Articular chondrocyte of knee joint (primary cell): ENCODE results near the gene HIC2. TPM values are rescaled to one million over a fixed set of nuclear protein-coding genes. Genes with fewer than 3 reads are reported as not detected.

Experiments used
- small RNA-seq: library from RNA; depleted of rRNA; stranded (forward); fragments of <200 nt; gene quantifications from one replicate; pipeline ENCODE3, GENCODE V24; 2012
- total RNA-seq: library from RNA; depleted of rRNA; stranded (reverse); fragments of >200 nt; gene quantifications from 2 replicates; pipeline ENCODE4 v1.2.3, GENCODE V29; 2012

HIC2 gene, protein sequence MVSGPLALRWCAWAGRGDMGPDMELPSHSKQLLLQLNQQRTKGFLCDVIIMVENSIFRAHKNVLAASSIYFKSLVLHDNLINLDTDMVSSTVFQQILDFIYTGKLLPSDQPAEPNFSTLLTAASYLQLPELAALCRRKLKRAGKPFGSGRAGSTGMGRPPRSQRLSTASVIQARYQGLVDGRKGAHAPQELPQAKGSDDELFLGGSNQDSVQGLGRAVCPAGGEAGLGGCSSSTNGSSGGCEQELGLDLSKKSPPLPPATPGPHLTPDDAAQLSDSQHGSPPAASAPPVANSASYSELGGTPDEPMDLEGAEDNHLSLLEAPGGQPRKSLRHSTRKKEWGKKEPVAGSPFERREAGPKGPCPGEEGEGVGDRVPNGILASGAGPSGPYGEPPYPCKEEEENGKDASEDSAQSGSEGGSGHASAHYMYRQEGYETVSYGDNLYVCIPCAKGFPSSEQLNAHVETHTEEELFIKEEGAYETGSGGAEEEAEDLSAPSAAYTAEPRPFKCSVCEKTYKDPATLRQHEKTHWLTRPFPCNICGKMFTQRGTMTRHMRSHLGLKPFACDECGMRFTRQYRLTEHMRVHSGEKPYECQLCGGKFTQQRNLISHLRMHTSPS
- total RNA-seq, result 1.2 and 1.6 TPM in 2 replicates

DNA sequence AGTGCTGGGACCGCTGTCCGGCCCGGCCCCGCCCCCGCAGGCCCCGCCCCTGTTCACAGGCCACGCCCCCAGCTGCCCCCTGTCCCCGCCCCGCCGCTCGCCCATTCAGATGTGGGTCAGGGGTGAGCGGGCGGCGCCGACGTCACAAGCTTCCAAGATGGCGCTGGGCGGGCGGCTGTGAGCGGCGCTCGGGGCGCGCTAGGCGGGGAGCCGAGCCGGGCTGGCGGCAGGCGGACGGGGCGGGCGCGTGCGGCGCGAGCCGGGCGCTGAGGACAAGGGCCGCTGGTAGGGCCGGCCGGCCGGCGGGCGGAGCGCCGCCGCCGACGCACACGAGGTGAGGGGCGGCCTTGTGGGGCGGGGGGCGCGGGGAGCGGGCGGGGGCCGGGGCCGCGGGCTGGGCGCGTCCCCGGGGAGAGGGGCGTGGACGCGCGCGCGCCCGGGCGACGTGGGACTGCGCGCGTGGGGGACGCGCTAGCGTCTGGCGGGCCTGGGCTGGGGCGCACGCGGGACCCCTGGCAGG lies at the start of gene HIC2:
Gene HIC2, plus strand, starts transcription at position 145 of the 520 bp plus-strand sequence. CDS start 25,461 bp downstream, outside the sequence.

GRCh38 chr22:21383701-21384467 lies 33.3 kb upstream of the HIC2 start, which contains the start of gene RIMBP3B:
Gene RIMBP3B, plus strand, starts transcription at chr22:21383751. Its CDS starts 108 bp downstream, at chr22:21383859.

GRCh38 chr22:21467337-21468193 lies 50.4 kb downstream of the HIC2 start, which contains the start of gene TMEM191C:
Gene TMEM191C, plus strand, starts transcription at chr22:21467387. Its CDS starts 73 bp downstream, at chr22:21467460.

Small RNA genes lying within 50 kb of the gene (small RNA-seq; reads per million reads assigned to genes)
- gene RF00492, result not detected
- not detected for gene RN7SKP63

Other genes with a start within 250 kb of the HIC2 start
- 0.13 and 0.22 TPM in 2 replicates for gene RIMBP3B, start 33.6 kb upstream of the HIC2 start, total RNA-seq
- 0.13 and 0.32 TPM in 2 replicates for gene TMEM191C, start 50.0 kb downstream of the HIC2 start, total RNA-seq
- under 0.01 and 0.32 TPM in 2 replicates for gene RIMBP3C, start 134.1 kb downstream of the HIC2 start, total RNA-seq
- 45.6 and 48.8 TPM in 2 replicates for gene UBE2L3, start 150.3 kb downstream of the HIC2 start, total RNA-seq
- gene YDJC, start 212.7 kb downstream of the HIC2 start, total RNA-seq, result 11.4 and 11.6 TPM in 2 replicates
- gene CCDC116, start 215.4 kb downstream of the HIC2 start, total RNA-seq, result 0.11 and 0.26 TPM in 2 replicates
- gene SDF2L1, start 224.9 kb downstream of the HIC2 start, total RNA-seq, result 8.6 and 12.2 TPM in 2 replicates
- 24.3 and 29.1 TPM in 2 replicates for gene PPIL2, start 248.6 kb downstream of the HIC2 start, total RNA-seq